ENCODE results near the gene HCN1. TPM values are rescaled to one million over a fixed set of nuclear protein-coding genes. Genes with fewer than 3 reads are reported as not detected.
A peak's percentile ranks its signal among the peaks of the same experiment; 100 is the strongest.

HCN1 gene
- total RNA-seq, 2 donors from 2014 or later: 4.4 to 5.5 TPM

DNA sequence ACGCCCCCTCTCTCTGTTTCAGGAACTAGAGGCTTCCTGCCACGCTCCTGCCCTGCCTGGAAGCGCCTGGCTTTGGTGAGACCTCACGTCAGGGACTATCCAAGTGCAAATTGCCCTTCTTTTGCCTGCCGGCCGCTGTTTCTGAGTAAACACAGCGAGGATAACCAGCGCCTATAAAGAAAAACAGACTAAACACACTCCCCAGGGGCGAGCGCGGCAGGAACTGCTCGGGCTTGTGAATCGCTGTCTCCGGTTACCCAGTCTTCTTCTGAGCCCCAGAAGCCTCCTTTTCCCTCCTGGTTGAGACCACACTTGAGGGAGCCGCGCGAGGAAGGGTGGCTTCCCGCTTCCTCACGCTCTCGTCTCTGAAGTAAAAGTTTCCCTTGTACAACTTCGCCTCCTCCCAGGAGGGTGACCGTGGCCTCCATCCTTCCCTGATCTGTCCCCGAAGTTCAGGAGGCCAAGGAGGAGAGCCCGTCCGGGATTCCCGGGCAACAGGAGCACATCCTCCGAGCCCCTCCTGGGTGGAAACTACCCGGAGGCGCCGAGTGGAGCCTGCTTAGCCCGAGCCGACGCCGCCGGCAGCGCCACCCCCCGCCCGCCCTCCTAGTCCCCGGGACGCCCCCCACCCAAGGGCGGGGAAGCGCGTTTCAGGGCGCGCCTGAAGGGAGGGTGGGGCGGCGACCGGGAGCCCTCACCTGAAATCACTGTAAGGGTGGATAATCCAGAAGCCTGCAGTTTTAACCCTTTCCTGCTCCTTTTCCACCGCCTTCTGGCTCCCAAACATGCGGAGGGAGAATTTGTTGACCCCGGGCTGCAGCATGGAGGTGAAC lies 993 bp downstream of the HCN1 start:
- Histone ChIP-seq H3K4me1 (peaks cover 0 to 8% of the 10 kb centered on the region in 2 donors), H3K27me3 (peaks cover 0 to 6% of the 10 kb centered on the region in 2 donors), H3K36me3 (no peaks in the 10 kb centered on the region), H3K27ac (peak overlapping the region in 1 of 2 donors; percentile 47), H3K4me3 (peak overlapping the region; percentile 53 to 55), H3K9me3 (no peaks in the 10 kb centered on the region)
- TF ChIP-seq, protein P1, sequence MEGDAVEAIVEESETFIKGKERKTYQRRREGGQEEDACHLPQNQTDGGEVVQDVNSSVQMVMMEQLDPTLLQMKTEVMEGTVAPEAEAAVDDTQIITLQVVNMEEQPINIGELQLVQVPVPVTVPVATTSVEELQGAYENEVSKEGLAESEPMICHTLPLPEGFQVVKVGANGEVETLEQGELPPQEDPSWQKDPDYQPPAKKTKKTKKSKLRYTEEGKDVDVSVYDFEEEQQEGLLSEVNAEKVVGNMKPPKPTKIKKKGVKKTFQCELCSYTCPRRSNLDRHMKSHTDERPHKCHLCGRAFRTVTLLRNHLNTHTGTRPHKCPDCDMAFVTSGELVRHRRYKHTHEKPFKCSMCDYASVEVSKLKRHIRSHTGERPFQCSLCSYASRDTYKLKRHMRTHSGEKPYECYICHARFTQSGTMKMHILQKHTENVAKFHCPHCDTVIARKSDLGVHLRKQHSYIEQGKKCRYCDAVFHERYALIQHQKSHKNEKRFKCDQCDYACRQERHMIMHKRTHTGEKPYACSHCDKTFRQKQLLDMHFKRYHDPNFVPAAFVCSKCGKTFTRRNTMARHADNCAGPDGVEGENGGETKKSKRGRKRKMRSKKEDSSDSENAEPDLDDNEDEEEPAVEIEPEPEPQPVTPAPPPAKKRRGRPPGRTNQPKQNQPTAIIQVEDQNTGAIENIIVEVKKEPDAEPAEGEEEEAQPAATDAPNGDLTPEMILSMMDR (IDR thresholded peaks at IDR 0.05): no peak
- DNase-seq (ENCODE audit: low spot score): no peak

GRCh38 chr5:45694255-45694814 lies 1.8 kb downstream of the HCN1 start:
- Histone ChIP-seq H3K36me3 (no peaks in the 10 kb centered on the region), H3K27me3 (peaks cover 0 to 6% of the 10 kb centered on the region in 2 donors), H3K9me3 (no peaks in the 10 kb centered on the region), H3K4me1 (peaks cover 0 to 8% of the 10 kb centered on the region in 2 donors), H3K27ac (peak overlapping the region in 1 of 2 donors; percentile 47), H3K4me3 (peak overlapping the region; percentile 53 to 55)
- no peak for DNase-seq (ENCODE audit: low spot score)
- TF ChIP-seq, protein P1 (IDR thresholded peaks at IDR 0.05): no peak

- Histone ChIP-seq H3K27ac (no peak overlapping the region), H3K4me1 (peaks cover 0 to 8% of the 10 kb centered on the region in 2 donors), H3K4me3 (no peak overlapping the region), H3K36me3 (no peaks in the 10 kb centered on the region), H3K9me3 (no peaks in the 10 kb centered on the region), H3K27me3 (peaks cover 0 to 6% of the 10 kb centered on the region in 2 donors)
- DNase-seq (ENCODE audit: low spot score): no peak
- TF ChIP-seq, protein P1 (IDR thresholded peaks at IDR 0.05): no peak
Observed at GRCh38 chr5:45692481-45692880, 3.7 kb downstream of the HCN1 start.

DNA sequence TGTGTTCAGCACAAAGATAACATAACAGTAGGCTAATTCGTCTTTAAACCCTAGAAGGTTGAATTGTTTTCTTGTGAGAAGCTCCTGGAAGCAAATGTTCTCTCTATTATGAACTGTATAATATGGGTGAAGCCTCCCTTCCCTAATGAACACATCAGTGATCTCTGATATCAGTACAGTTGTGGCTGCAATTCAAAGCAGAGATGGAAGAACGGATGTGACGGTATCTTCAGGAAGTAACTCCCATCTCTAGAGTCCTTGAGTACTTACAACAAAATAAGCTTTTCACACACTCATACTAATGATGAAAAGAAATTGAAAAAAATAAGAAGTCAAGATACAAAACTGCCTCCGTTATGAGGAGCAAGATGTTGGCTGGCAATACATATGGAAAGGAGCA lies 4.5 kb downstream of the HCN1 start:
- H3K36me3 ChIP-seq: no peaks in the 10 kb centered on the region
- TF ChIP-seq, protein P1 (IDR thresholded peaks at IDR 0.05): no peak
- DNase-seq (ENCODE audit: low spot score): no peak
- no peak overlapping the region for H3K27ac ChIP-seq
- no peak overlapping the region for H3K4me3 ChIP-seq
- H3K4me1 ChIP-seq: peaks cover 0 to 8% of the 10 kb centered on the region in 2 donors
- H3K27me3 ChIP-seq: peaks cover 0 to 6% of the 10 kb centered on the region in 2 donors
- no peaks in the 10 kb centered on the region for H3K9me3 ChIP-seq

- Histone ChIP-seq H3K27me3 (no peaks in the 10 kb centered on the region), H3K27ac (no peak overlapping the region), H3K4me3 (no peak overlapping the region), H3K9me3 (no peaks in the 10 kb centered on the region), H3K4me1 (no peaks in the 10 kb centered on the region), H3K36me3 (no peaks in the 10 kb centered on the region)
- no peak for DNase-seq (ENCODE audit: low spot score)
- TF ChIP-seq, protein P1 (IDR thresholded peaks at IDR 0.05): no peak
Observed at GRCh38 chr5:45687701-45688100, 8.5 kb downstream of the HCN1 start.

Data from right atrium auricular region (tissue), 2 donors.